ENCODE data around the gene RABL2B.

- TF ChIP-seq CTCF (IDR thresholded peaks at IDR 0.05 in 2 of 3, conservative IDR thresholded peaks at IDR 0.05 in 1 of 3; ENCODE audit: borderline replicate concordance in 1 of 3, insufficient read depth in 1 of 3, low read depth in 2 of 3, low read length in 2 of 3): no peak
- no peak for TF ChIP-seq SP1 (IDR thresholded peaks at IDR 0.05; ENCODE audit: low read depth)
- TF ChIP-seq ZBTB33 (IDR thresholded peaks at IDR 0.05; ENCODE audit: extremely low read depth, insufficient replicate concordance, low read length): no peak
- TF ChIP-seq ELF1 (IDR thresholded peaks at IDR 0.05; ENCODE audit: borderline replicate concordance, low read depth): no peak
- TF ChIP-seq POLR2A (IDR thresholded peaks at IDR 0.05; ENCODE audit: borderline replicate concordance, extremely low read depth, insufficient read depth, insufficient read length): no peak
- TF ChIP-seq RAD21 (IDR thresholded peaks at IDR 0.05; ENCODE audit: low read depth): no peak
- no peak for TF ChIP-seq REST (IDR thresholded peaks at IDR 0.05; ENCODE audit: low read depth)
- TF ChIP-seq SIN3A (IDR thresholded peaks at IDR 0.05; ENCODE audit: low read depth): no peak
- no peak for TF ChIP-seq POLR2AphosphoS5 (IDR thresholded peaks at IDR 0.05; ENCODE audit: low read depth, low read length)
- no peak for TF ChIP-seq EZH2 (IDR thresholded peaks at IDR 0.05)
- TF ChIP-seq ZFX (IDR thresholded peaks at IDR 0.05): no peak
- no peak for TF ChIP-seq CEBPB (IDR thresholded peaks at IDR 0.05; ENCODE audit: low read depth)
- no peak for TF ChIP-seq TCF7L2 (IDR thresholded peaks at IDR 0.05; ENCODE audit: borderline replicate concordance, extremely low read depth, insufficient read depth, insufficient read length)
Measured at GRCh38 chr22:50722716-50723428, 60.6 kb downstream of the RABL2B start.
